Cardiac septum (tissue), 1 donor: ENCODE results near the gene NSFL1C. TPM values are rescaled to one million over a fixed set of nuclear protein-coding genes. Genes with fewer than 3 reads are reported as not detected.

Source experiments
- DNase-seq: peaks from one replicate; pipeline ENCODE4 v3.0.0-alpha.2; 2020; ENCODE audit warnings: low spot score
- intact Hi-C: fragments of 100-400 bp; cut with DNase I; formaldehyde crosslinking; loops from one replicate; pipeline ENCODE4 v1.14.0; 2022
- total RNA-seq: library from RNA; stranded (reverse); fragmentation: NEBNext Ultra II Directional; extraction: Animal tissue kit (Norgen Biotek cat#: 25700); gene quantifications from one replicate; pipeline ENCODE4 v1.2.1, GENCODE V29; 2021
- donor health status: DM: no; HTN: no; CAD: no.

The NSFL1C gene
- total RNA-seq, 1 donor from 2014 or later = 64.0 TPM

- intact Hi-C loops = loop anchor here (2.0 to 5.0 kb wide), 2 partner anchors 73 to 347 kb away; partner anchors contain the start of genes FKBP1A and PSMF1
- DNase-seq = no peak
Observed at GRCh38 chr20:1465470-1466210, 1.0 kb downstream of the NSFL1C start.

GRCh38 chr20:1463971-1464570, 2.6 kb downstream of the NSFL1C start:
- intact Hi-C loops = no loop called here
- DNase-seq = no peak

- DNase-seq = no peak
- intact Hi-C loops = no loop called here
Observed at GRCh38 chr20:1462834-1463233, 3.8 kb downstream of the NSFL1C start.

GRCh38 chr20:1462001-1462400, 4.6 kb downstream of the NSFL1C start:
- no peak for DNase-seq
- intact Hi-C loops = no loop called here

GRCh38 chr20:1460275-1460674, 6.4 kb downstream of the NSFL1C start:
- no peak for DNase-seq
- intact Hi-C loops = no loop called here

- no peak for DNase-seq
- intact Hi-C loops = no loop called here
Observed at GRCh38 chr20:1457992-1458391, 8.7 kb downstream of the NSFL1C start.

GRCh38 chr20:1456300-1456699, 10.3 kb downstream of the NSFL1C start:
- intact Hi-C loops = no loop called here
- no peak for DNase-seq

GRCh38 chr20:1450926-1451491, 15.6 kb downstream of the NSFL1C start:
- DNase-seq = no peak
- intact Hi-C loops = no loop called here

GRCh38 chr20:1449370-1449769, 17.3 kb downstream of the NSFL1C start:
- intact Hi-C loops = no loop called here
- no peak for DNase-seq

GRCh38 chr20:1448081-1448620, 18.5 kb downstream of the NSFL1C start:
- intact Hi-C loops = no loop called here
- DNase-seq = no peak

- intact Hi-C loops = no loop called here
- DNase-seq = no peak
Observed at GRCh38 chr20:1446536-1446935, 20.1 kb downstream of the NSFL1C start.

GRCh38 chr20:1443085-1443484, 23.6 kb downstream of the NSFL1C start:
- no peak for DNase-seq

GRCh38 chr20:1442304-1442703, 24.3 kb downstream of the NSFL1C start:
- intact Hi-C loops = no loop called here
- DNase-seq = no peak

More at GRCh38 chr20:1443085-1443484, 23.6 kb downstream of the NSFL1C start:
- intact Hi-C loops = no loop called here

GRCh38 chr20:1441133-1441532, 25.5 kb downstream of the NSFL1C start:
- DNase-seq = no peak
- intact Hi-C loops = no loop called here

GRCh38 chr20:1440024-1440423, 26.6 kb downstream of the NSFL1C start:
- intact Hi-C loops = no loop called here
- no peak for DNase-seq

GRCh38 chr20:1438361-1438760, 28.3 kb downstream of the NSFL1C start:
- intact Hi-C loops = no loop called here

GRCh38 chr20:1437235-1437904, 29.3 kb downstream of the NSFL1C start:
- peak; percentile 89 for DNase-seq
- intact Hi-C loops = loop anchor here (1.0 kb wide), 1 partner anchor 124 kb away; no protein-coding TSS in a partner anchor

More at GRCh38 chr20:1438361-1438760, 28.3 kb downstream of the NSFL1C start:
- DNase-seq = no peak

GRCh38 chr20:1436263-1436662, 30.4 kb downstream of the NSFL1C start:
- DNase-seq = no peak
- intact Hi-C loops = no loop called here

- no peak for DNase-seq
- intact Hi-C loops = no loop called here
Observed at GRCh38 chr20:1435337-1435699, 31.3 kb downstream of the NSFL1C start.
